Posterior cingulate gyrus (tissue), 11 donors: Measurements from ENCODE around the gene FBN2.
"Not testable (repeated sequence)": the region's sequence is repeated elsewhere in the genome, so short reads cannot be mapped to it uniquely, and the experiment has no call there.

Source experiments
- DNase-seq, 10 donors: peaks; one replicate each; pipeline versions ENCODE4 v3.0.0 to v3.0.0-alpha.2; 2020 to 2021; ENCODE audit warnings: mixed read lengths in 3 of 10
- intact Hi-C: fragments of 100-400 bp; cut with DNase I; formaldehyde crosslinking; loops from one replicate; pipeline ENCODE4 v1.15.1; 2023

FBN2 gene

DNA sequence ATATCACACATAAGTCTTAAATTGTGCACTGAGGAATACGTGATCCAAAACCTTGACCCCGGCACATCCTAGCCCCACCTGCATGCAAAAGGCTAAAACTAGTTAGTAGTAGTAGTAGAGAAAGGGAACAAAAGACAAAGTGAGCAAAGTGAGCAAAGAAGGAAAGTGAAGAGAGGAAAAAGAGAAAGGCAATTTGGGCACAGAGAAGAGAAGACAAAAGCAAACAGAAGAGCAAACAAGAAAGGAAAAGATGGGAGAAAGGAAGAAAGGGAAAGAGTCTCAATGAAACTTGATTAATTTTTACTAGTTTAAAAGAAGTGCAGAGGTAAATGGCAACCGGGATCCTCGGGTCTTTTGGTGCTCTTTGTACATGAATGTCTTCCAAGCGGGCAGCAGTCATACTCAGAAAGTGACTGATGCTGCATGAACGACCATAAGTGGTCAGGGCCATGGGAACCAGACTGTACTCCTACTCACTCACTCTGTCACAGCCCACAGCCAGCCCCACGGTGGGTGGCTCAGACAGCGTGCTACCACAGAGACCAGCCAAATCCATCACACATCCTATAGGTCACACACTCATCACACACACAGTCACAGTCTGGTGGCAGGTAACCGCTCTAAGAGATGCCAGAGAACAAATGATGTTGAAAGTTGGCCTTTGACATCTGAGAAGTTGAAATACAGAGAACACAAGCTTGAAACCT, 203.9 kb downstream of the FBN2 start:
- intact Hi-C loops: no loop called here
- no peak for DNase-seq

DNA sequence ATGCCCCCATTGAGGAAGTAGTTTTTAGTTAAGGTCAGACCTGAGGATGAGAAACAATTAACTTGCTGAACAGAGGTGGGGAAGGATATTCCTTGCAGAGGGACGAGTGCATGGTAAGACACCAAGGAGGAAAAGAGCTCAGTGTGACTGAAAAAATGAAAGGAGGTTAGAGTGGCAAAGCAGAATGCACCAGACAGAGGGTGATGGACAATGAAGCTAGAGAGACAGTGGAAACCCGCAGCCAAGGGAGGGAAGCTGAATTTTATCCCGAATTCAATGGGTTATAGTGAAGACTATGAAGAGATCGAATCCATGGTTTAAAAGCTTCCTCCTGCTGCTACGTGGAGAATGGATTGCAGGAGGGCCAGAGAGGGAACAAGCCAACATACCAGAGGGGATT, 206.8 kb downstream of the FBN2 start:
- intact Hi-C loops: no loop called here

DNA sequence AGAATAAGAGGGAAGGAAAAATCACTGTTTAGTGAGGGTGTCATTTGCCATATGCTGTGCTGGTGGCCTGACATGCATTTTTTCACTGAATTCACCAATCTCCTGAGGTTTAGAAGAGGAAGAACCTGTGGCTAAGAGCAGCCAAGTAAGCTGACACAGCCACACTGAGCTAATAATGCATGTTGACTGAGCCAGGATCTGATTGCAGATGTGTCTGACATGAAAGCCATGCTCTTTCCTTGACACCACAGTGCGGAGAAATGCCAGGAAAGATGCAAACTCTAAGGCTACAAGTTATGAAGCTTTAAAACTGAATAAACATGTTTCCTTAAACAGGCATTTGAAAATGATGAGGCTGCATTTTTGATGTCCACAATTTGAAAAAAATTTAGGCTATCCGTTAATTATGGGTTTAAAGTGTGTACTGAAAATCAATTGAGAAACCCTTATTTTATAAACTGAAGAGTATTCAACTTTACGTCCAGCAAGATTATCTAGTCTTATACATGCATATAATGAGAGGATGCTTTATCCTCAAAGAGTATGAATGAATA, 208.6 kb downstream of the FBN2 start:
- intact Hi-C loops: no loop called here
- DNase-seq: no peak

More for the DNA sequence above, 206.8 kb downstream of the FBN2 start:
- no peak for DNase-seq

DNA sequence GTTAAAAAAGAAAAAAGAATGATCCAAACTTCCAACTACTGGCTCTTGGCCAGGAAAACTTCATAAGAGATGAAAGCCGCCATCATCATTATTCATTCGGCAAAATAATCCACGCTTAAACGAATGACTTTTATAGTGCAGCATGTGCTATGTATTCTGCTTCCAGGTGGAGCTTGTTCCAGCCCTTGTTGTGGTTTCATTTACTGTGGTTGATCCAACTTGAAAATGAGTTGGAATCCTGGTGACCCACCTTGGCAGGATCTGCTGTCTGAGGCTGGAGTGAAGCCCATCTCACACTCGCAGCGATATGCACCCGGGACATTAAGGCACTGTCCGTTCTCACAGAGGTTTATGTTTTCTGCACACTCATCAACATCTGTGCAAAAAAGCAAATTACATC, 209.6 kb downstream of the FBN2 start:
- no peak for DNase-seq
- intact Hi-C loops: no loop called here

DNA sequence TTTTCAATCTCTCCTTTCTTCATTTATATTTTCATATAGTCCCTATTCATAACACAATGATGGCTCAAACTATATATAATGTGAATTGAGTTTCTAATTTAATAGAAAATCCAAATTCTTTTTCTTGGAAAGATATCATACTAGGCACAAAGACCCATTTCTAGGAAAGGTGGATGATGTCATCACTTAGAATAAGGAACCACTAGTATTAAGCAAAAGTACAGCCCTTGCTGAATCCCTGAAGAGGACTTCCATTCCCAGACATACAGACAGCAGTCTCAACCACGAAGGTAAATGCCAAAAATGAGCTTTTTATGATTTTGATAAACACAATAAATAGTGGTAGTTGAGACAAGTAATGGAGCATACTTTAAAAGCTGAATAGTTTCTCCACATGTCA, 210.0 kb downstream of the FBN2 start:
- DNase-seq: no peak
- intact Hi-C loops: no loop called here

DNA sequence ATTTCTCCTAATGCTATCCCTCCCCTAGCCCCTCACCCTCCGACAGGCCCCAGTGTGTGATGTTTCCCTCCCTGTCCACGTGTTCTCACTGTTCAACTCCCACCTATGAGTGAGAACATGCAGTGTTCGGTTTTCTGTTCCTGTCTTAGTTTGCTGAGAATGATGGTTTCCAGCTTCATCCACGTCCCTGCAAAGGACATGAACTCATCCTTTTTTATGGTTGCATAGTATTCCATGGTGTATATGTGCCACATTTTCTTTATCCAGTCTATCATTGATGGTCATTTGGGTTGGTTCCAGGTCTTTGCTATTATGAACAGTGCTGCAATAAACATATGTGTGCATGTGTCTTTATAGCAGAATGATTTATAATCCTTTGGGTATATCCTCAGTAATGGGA, 216.6 kb downstream of the FBN2 start:
- intact Hi-C loops, DNase-seq: not testable (repeated sequence)

DNA sequence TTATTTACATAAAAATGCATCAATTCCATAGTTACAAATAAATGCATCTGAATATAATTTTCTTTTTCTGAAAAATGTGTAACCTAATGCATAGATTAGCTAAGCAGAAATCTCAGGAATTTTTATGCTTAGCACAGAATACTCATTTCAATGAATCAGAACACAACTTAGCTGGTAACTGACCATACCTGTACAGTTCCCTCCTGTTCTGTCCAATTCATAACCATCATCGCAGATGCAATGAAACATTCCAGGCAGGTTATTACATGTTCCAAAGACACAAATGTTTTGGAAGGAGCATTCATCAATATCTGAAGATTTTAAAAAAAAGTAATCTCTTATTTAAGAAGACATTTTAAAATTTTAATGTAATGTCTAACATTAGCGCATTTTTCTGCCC, 219.4 kb downstream of the FBN2 start:
- intact Hi-C loops: no loop called here
- DNase-seq: no peak

DNA sequence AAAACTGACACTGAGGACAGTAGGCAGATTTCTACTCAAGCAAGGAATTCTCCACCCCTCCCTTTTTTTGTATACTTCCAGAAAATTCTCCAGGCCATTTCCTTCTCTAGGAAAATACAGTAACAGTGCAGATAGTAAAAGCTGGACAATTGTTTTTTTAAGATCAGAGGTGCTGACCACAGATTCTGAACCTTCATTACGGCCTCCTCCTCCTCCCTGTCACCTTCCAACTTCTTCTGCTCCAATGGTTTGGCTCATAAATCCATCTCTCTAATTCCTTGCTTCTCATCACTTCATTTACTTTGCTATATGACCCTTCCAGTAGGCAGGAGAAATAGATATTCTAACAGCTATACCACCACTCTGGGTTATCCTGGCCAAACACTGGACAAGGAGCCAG, 220.6 kb downstream of the FBN2 start:
- no peak for DNase-seq
- intact Hi-C loops: no loop called here

DNA sequence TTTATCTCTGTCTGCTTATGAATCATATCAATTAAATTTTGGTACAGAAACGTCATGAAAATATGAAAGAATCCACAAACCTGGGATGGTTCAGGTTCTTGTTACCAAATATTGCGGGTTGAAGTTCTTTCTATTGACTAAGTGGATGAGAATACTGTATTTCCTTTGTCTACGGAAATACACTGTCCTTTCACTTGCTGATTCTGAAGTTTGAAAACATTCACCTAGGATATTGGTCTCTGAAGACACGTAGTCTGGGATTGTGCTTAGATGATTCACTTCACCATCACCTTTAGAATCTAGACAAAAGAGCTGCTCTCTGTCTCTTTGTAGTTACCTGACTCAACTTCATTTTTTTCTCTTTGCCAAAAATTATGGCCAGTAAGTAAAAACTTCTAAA, 222.4 kb downstream of the FBN2 start:
- no peak for DNase-seq
- intact Hi-C loops: no loop called here

DNA sequence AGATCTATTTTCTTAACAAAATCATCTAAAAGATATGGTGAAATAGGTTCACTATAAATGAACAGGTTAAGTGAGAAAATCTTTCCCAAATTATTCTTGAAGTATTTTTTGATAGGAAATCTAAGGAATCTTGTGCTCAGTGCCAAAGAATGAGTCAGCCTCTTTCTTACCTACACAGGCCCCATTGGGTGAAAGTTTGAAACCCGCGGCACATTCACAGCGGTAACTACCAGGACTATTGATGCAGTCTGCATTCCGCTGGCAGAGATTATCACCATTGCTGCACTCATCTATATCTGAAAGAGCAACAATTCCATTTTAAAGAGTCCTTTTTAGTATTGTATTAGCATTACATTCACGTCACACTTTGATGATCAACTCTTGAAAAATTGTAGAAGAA, 232.7 kb downstream of the FBN2 start:
- DNase-seq: no peak
- intact Hi-C loops: no loop called here

DNA sequence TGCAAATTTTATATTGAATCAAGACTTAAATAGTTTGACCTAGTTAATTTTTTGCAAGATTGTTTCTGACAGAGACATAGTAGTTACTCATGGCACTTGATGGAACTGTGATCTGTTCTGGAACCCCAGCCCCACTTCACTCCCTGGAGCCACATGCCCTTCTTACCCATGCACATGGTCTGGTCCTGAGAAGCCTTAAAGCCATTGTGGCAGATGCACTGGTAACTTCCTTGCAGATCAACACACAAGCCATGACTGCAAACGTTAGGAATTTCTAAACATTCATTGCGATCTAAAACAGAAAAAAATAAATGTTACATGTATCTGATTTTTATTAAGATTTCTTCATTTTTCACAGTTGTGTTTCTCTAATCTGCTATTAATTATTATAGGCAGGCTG, 233.3 kb downstream of the FBN2 start:
- intact Hi-C loops: no loop called here
- DNase-seq: no peak

DNA sequence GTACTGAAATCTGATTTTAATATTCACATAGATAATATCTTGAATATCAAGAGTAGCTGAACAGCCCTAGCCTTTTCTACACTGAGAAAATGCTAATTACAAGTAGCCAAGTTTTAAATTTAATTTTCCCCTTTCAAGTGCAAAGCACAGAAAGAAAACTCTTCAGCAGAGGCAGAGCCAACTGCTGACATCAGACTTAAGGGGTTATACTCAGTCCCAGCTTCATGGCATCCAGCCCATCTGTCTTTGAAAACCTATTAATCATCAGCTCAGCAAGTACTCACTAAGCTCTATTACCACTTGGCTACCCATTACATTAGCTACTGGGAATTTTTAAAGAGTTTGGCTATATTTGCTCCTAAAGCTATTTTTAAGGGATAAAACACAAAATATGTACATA, 234.0 kb downstream of the FBN2 start:
- no peak for DNase-seq
- intact Hi-C loops: no loop called here

DNA sequence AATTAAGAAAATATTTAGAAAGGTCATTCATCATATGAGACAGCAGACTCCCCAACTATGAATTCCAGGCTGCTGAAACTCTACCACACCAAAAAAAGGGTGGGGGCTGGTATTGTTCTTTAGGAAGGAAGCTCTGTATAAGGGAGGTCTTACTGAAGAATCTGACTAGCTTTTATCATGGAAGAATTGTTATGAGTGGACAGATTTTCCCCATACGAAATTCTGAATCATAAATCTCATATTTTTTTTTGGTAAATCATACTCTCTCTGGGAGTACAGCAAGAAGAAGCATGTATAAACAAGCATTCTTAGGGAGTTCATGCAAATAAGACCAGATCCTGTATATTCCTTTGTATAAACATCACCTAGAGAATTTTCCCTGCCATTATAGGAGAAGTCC, 234.5 kb downstream of the FBN2 start:
- intact Hi-C loops: no loop called here

DNA sequence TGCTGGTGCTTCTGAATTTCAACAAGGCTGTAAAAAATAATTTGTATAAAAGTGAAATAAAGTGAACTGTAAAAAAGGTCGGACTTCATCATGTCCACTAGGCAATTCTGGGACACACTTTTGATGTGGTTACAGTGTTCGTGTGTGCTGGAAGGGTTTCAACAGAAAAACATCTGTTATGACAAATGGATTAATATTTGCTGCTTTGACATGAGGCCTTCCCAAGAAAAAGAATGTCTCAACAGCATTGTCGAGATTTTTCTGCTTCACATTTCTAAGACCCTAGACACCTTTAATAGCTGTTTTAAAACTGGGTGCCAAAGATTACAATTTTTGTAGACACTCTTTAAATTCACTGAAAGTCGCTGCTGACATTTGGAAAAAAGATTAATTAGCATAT, 237.9 kb downstream of the FBN2 start:
- intact Hi-C loops: no loop called here

More for the DNA sequence above, 234.5 kb downstream of the FBN2 start:
- DNase-seq: no peak

DNA sequence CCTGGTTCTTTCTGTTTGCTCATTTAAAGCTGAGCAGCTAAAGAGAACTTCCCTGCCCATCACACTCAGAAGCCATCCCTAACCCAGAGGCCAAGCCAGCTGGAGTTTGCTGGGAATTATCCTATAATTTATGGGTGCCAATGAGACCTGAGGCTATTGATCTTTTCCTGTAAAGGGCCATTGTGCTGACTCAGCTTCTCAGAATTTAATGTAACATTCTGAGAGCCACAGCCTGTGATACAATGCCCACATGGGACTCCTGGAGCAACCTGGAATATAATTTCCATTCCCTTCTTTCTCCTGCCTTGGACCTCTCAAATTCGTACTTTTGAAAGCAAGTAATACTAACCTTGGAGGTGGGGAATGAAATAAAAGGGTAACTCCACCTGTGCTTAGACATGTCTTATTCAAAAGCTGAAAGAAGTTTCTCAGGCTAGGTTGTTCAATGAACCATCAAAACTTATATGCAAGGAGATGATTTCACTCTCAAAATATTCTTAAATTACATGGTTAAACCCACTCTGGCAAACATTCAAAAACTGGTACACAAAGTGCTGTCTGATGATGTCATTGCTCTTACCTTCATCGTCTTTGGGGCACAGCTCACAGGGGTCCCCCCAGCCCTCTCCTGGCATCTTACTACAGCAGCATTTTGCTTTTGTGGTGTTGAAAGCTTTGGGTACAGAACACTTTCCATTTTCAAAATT, 247.7 kb downstream of the FBN2 start:
- intact Hi-C loops: no loop called here
- DNase-seq: no peak

More for the DNA sequence above, 237.9 kb downstream of the FBN2 start:
- no peak for DNase-seq

DNA sequence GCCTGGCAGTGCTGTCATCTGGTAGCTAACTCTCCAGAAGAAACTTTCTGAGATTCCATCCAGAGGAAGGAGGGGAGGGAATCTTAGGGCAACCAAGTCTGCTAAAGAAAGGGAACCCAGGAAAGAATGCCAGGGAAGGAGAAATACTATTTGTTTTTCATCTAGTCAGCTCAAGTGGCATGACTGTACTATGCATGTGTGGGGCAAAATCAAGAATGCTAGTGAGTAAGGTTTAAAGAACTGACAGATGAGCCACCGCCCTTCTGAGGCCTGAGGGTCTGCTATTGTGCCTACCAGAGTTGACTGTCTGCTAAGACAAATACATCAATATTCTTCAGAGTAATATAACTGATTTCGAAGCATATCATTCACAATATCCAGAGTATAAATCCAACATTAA, 250.3 kb downstream of the FBN2 start:
- intact Hi-C loops: no loop called here
- no peak for DNase-seq

DNA sequence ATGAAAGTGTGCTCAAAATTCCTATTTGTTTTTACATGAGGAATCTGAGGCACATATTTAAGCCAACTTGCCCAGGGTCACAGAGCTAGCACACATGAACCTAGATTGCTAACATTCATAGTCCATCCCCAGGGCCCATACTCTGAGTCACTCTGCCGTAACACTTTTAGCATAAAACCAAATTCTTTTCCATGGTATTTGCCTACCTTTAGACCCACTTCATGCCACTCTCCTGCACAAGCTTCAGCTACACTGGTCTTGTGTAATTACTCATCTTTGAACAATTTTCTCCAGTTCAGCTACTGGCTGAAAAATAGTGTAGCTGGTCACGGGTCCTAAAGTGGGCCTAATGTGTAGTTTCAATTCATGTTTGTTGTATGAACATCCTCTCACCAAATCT, 253.8 kb downstream of the FBN2 start:
- DNase-seq: no peak
- intact Hi-C loops: no loop called here

DNA sequence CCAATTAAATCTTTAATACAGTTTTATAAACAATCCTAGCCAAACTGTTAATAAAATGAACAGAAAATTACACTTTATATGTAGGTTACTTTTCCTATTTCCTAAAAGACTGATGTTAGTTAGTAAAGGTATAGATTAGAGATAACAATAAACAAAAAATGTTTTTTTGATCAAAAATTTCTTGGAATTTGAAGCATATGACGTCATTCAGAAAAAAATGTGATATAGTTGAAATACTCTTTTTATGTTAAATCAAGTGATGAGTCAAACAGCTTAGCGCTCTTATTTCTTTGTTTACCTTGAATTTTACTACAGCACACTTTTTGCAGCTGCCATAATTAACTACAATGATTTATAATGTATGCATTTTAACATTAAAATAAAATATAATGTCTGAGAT, 258.7 kb downstream of the FBN2 start:
- no peak for DNase-seq
- intact Hi-C loops: no loop called here

DNA sequence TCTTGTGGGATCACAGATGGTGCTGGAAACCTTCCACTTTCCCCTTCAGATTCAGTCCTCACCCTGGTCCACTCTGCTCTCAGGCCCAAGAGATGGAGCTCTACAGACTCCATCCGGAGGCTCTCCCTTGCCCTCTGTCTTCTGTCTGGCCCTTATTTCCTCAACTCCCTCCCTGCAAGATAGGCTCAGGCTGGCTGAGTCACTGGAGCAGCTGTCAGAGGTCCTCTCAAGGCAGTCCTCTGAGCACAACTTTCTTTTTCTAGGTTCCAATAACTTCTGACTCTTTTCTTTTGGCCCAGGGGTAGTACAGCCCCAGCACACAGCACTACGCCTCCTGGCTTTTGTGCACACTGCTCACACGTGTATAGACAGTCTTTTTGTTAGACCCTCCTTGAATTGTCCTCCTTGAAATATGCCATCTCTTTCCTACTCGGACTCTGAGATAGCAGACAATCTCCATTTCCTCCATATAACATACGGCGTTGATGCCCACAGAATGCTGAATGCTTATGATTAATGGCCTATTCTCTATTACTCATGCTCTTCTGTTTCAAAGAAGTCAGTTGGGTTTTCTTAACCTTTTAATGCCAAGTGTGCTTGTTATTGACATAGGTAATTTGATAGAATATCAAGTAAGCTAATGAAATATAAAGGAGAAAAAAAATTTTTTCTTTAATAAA, 261.4 kb downstream of the FBN2 start:
- no peak for DNase-seq
- intact Hi-C loops: no loop called here

DNA sequence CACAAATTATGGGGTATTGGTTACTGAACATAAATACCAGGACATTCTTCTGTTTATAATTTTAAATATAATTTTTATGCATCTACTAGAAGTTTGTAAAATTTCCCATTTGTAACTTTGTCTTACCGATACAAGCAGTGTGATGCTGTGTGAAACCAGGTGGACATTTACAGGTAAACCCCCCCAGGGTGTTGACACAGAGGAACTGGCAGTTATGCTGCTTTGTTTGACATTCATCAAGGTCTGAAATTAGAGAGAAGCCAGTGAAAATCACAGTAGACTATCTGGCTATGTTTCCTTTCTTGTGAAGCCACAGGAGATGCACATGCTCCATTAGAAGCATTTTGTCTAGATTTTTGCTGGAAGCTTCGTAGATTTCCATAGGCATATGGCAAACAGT, 263.6 kb downstream of the FBN2 start:
- intact Hi-C loops: no loop called here

DNA sequence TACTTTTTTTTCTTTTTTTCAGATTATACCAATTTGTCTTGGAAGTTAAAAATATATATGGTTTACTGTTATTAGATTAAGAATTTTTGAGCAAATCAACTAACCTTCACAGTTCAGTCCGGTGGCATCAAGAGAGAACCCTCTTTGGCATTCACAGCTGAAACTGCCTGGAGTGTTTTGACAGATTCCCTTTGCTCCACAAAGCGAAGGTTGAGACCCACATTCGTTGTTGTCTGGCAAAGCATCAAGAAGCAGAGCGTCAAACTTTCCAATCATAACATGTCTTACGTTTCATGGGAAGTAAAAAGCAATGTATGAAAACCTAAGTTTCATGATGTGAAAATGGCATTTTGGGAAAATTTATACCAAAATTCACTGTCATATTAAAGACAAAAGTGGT, 264.3 kb downstream of the FBN2 start:
- intact Hi-C loops: no loop called here
- no peak for DNase-seq

More for the DNA sequence above, 263.6 kb downstream of the FBN2 start:
- no peak for DNase-seq
